ENCODE results near the gene FANCC. TPM values are rescaled to one million over a fixed set of nuclear protein-coding genes. Genes with fewer than 3 reads are reported as not detected.

Gene FANCC
- total RNA-seq, 4 donors from 2014 or later = 7.7 to 27.8 (median 9.0) TPM

- peak overlapping the region; percentile 77 for H3K27ac ChIP-seq
- peak in 1 of 2 donors; percentile 61 for DNase-seq (ENCODE audit: low spot score in 2 of 2)
- WGBS = 73% methylated on average over 3 of the region's 14 CpGs
- H3K4me1 ChIP-seq = peaks cover 75% of the 10 kb centered on the region
- peaks cover 20% of the 10 kb centered on the region for H3K36me3 ChIP-seq
- TF ChIP-seq CTCF (IDR thresholded peaks at IDR 0.05) (no peak), POLR2A (IDR thresholded peaks at IDR 0.05) (no peak), POLR2AphosphoS5 (IDR thresholded peaks at IDR 0.05) (no peak), EP300 (IDR thresholded peaks at IDR 0.05) (no peak)
- no peak overlapping the region for H3K4me3 ChIP-seq
- H3K9me3 ChIP-seq = no peaks in the 10 kb centered on the region
- H3K27me3 ChIP-seq = no peaks in the 10 kb centered on the region
These were observed 226.5 kb downstream of the FANCC start for GRCh38 chr9:95090871-95091577.

GRCh38 chr9:95090023-95090791 is 227.3 kb downstream of the FANCC start:
- Histone ChIP-seq H3K4me1 (peaks cover 77% of the 10 kb centered on the region), H3K27ac (peak overlapping the region; percentile 77), H3K27me3 (no peaks in the 10 kb centered on the region), H3K4me3 (no peak overlapping the region), H3K9me3 (no peaks in the 10 kb centered on the region), H3K36me3 (peaks cover 29% of the 10 kb centered on the region)
- WGBS = 41% methylated on average over 20 of the region's 22 CpGs
- TF ChIP-seq CTCF (IDR thresholded peaks at IDR 0.05) (no peak), POLR2A (IDR thresholded peaks at IDR 0.05) (no peak), POLR2AphosphoS5 (IDR thresholded peaks at IDR 0.05) (no peak), EP300 (IDR thresholded peaks at IDR 0.05) (no peak)
- peak in 1 of 2 donors; percentile 63 for DNase-seq (ENCODE audit: low spot score in 2 of 2)

DNA sequence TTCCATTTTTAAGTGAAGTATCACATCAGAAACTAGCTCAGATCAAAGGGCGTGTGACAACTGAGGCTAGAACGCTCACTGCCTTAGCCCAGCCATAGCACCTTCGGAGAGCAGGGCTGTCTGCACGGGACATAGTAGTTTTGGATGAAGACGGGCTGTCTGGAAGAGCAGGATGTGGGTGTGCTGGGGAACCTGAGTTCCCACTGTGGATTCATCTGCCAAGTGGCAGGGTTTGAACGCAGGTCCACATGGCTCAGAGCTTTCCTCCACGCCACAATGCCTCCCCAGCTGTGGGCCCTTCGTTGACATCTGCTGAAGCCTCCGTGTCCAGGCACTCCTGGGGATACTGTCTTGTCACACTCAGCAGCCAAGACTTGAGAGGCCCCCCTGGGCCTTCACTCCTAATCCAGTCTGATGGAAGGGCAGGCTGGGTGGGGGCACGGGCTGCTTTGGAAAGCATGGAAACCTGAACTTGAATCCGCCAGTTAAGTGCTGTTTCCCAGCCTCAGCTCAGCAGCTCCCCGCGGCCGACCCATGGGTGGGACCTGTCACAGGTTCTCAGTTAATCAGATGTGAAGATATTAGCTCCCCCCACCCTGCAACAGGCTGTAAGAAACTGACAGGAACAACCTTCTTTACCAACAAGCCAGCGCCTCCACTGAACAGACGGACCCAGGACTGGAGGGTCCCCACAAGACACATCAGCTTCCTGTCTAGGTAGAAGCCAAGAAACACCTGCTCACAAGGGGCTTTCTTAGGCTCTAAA is 228.1 kb downstream of the FANCC start:
- H3K27me3 ChIP-seq = no peaks in the 10 kb centered on the region
- 87% methylated on average over 8 of the region's 16 CpGs for WGBS
- peaks cover 78% of the 10 kb centered on the region for H3K4me1 ChIP-seq
- H3K36me3 ChIP-seq = peaks cover 36% of the 10 kb centered on the region
- peak in 1 of 2 donors; percentile 64 for DNase-seq (ENCODE audit: low spot score in 2 of 2)
- no peak for TF ChIP-seq POLR2A (IDR thresholded peaks at IDR 0.05)
- TF ChIP-seq EP300 (IDR thresholded peaks at IDR 0.05) = no peak
- TF ChIP-seq POLR2AphosphoS5 (IDR thresholded peaks at IDR 0.05) = no peak
- no peak for TF ChIP-seq CTCF (IDR thresholded peaks at IDR 0.05)
- H3K27ac ChIP-seq = peak overlapping the region; percentile 77
- no peaks in the 10 kb centered on the region for H3K9me3 ChIP-seq
- H3K4me3 ChIP-seq = no peak overlapping the region

GRCh38 chr9:95088421-95089161 is 228.9 kb downstream of the FANCC start:
- peak in 1 of 2 donors; percentile 56 for DNase-seq (ENCODE audit: low spot score in 2 of 2)
- Histone ChIP-seq H3K27ac (peak overlapping the region; percentile 45), H3K4me1 (peaks cover 75% of the 10 kb centered on the region), H3K4me3 (no peak overlapping the region), H3K27me3 (no peaks in the 10 kb centered on the region), H3K36me3 (peaks cover 42% of the 10 kb centered on the region), H3K9me3 (no peaks in the 10 kb centered on the region)
- WGBS = 83% methylated on average over 24 of the region's 26 CpGs
- TF ChIP-seq POLR2A (IDR thresholded peaks at IDR 0.05) (no peak), EP300 (IDR thresholded peaks at IDR 0.05) (no peak), POLR2AphosphoS5 (IDR thresholded peaks at IDR 0.05) (no peak), CTCF (IDR thresholded peaks at IDR 0.05) (no peak)
